Mucosa of descending colon (tissue), 3 donors: Measurements from ENCODE around the gene RAB1B. TPM values are rescaled to one million over a fixed set of nuclear protein-coding genes. Genes with fewer than 3 reads are reported as not detected.

ENCODE experiments used
- ATAC-seq: fragments of 200-7000 bp; cut with Tn5 transposase; one replicate; pipeline ENCODE4 v1.9.1; 2020; ENCODE audit warnings: mild to moderate bottlenecking, moderate library complexity
- DNase-seq, 3 donors: peaks; one replicate each; pipeline ENCODE4 v3.0.0-alpha.2; 2020
- H3K36me3 ChIP-seq: fragments of 200-600 bp; one replicate; pipeline ENCODE4 v1.8.0; 2021; ENCODE audit warnings: low read depth, mild to moderate bottlenecking
- H3K4me1 ChIP-seq: fragments of 200-600 bp; one replicate; pipeline ENCODE4 v1.8.0; 2021; ENCODE audit warnings: low read depth, mild to moderate bottlenecking
- H3K4me3 ChIP-seq: fragments of 200-600 bp; one replicate; pipeline ENCODE4 v1.8.0; 2021; ENCODE audit warnings: mild to moderate bottlenecking
- H3K9me3 ChIP-seq: fragments of 200-600 bp; one replicate; pipeline ENCODE4 v1.8.0; 2021; ENCODE audit warnings: mild to moderate bottlenecking
- CTCF ChIP-seq: fragments of 200-600 bp; IDR thresholded peaks from one replicate; pipeline ENCODE4 v1.8.0; 2022; ENCODE audit warnings: antibody characterized with exemption, mild to moderate bottlenecking
- intact Hi-C, 2 donors: fragments of 100-400 bp; cut with DNase I in 1 of 2; cut with micrococcal nuclease in 1 of 2; formaldehyde crosslinking; loops; one replicate each; pipeline versions ENCODE4 v1.11.0 to v1.11.1; 2022; cut with DNase I, micrococcal nuclease
- total RNA-seq, 3 donors: library from RNA; stranded (reverse); fragmentation: NEBNext Ultra II Directional in 2 of 3; extraction: Animal tissue kit (Norgen Biotek cat#: 25700) in 2 of 3; gene quantifications; one replicate each; pipeline versions ENCODE4 v1.2.1 to v1.2.4, GENCODE V29; 2021 to 2023
- donor health status: DM: no; HTN: no; CAD: no; lungs with moderate emphysema.
- donor health status: DM: no; HTN: no; CAD: no.
- donor health status: DM: no; HTN: yes; CAD: no.

Gene RAB1B
- total RNA-seq, 3 donors from 2014 or later: 154 to 210 (median 191) TPM

GRCh38 chr11:66221726-66222236 is 46.7 kb upstream of the RAB1B start:
- Histone ChIP-seq H3K4me1 (no peaks in the 10 kb centered on the region), H3K36me3 (no peaks in the 10 kb centered on the region), H3K4me3 (no peak overlapping the region), H3K9me3 (no peaks in the 10 kb centered on the region)
- intact Hi-C loops: no loop called here
- ATAC-seq (no peak), DNase-seq (no peak)
- TF ChIP-seq CTCF: no peak

GRCh38 chr11:66222358-66223149 is 45.9 kb upstream of the RAB1B start:
- DNase-seq (peak; percentile 91 to 93 (median 92)), ATAC-seq (peak; percentile 100)
- no peak overlapping the region for H3K4me3 ChIP-seq
- peak; percentile 98 for TF ChIP-seq CTCF
- intact Hi-C loops: no loop called here
- no peaks in the 10 kb centered on the region for H3K4me1 ChIP-seq
- H3K9me3 ChIP-seq: no peaks in the 10 kb centered on the region
- H3K36me3 ChIP-seq: no peaks in the 10 kb centered on the region

- no peak for TF ChIP-seq CTCF
- H3K36me3 ChIP-seq: no peaks in the 10 kb centered on the region
- ATAC-seq (no peak), DNase-seq (no peak)
- no peaks in the 10 kb centered on the region for H3K4me1 ChIP-seq
- no peaks in the 10 kb centered on the region for H3K9me3 ChIP-seq
- H3K4me3 ChIP-seq: no peak overlapping the region
- intact Hi-C loops: no loop called here
These were observed 44.1 kb upstream of the RAB1B start for GRCh38 chr11:66224226-66224855.

GRCh38 chr11:66225066-66225465 is 43.4 kb upstream of the RAB1B start:
- TF ChIP-seq CTCF: no peak
- Histone ChIP-seq H3K4me1 (no peaks in the 10 kb centered on the region), H3K36me3 (no peaks in the 10 kb centered on the region), H3K4me3 (no peak overlapping the region), H3K9me3 (no peaks in the 10 kb centered on the region)
- DNase-seq: no peak
- intact Hi-C loops: no loop called here
- no peak for ATAC-seq

GRCh38 chr11:66226101-66226500 is 42.3 kb upstream of the RAB1B start:
- intact Hi-C loops: no loop called here
- Histone ChIP-seq H3K36me3 (no peaks in the 10 kb centered on the region), H3K4me1 (no peaks in the 10 kb centered on the region), H3K9me3 (no peaks in the 10 kb centered on the region), H3K4me3 (no peak overlapping the region)
- ATAC-seq (no peak), DNase-seq (no peak)
- TF ChIP-seq CTCF: no peak
